AML-193 (cell line): ENCODE data around the gene ILK.
A peak's percentile ranks its signal among the peaks of the same experiment; 100 is the strongest.

Source experiments
- DNase-seq, 2 experiments: peaks; one replicate each; lab custom pipeline; 2025; lab: John Stamatoyannopoulos, UW

The ILK gene

DNA sequence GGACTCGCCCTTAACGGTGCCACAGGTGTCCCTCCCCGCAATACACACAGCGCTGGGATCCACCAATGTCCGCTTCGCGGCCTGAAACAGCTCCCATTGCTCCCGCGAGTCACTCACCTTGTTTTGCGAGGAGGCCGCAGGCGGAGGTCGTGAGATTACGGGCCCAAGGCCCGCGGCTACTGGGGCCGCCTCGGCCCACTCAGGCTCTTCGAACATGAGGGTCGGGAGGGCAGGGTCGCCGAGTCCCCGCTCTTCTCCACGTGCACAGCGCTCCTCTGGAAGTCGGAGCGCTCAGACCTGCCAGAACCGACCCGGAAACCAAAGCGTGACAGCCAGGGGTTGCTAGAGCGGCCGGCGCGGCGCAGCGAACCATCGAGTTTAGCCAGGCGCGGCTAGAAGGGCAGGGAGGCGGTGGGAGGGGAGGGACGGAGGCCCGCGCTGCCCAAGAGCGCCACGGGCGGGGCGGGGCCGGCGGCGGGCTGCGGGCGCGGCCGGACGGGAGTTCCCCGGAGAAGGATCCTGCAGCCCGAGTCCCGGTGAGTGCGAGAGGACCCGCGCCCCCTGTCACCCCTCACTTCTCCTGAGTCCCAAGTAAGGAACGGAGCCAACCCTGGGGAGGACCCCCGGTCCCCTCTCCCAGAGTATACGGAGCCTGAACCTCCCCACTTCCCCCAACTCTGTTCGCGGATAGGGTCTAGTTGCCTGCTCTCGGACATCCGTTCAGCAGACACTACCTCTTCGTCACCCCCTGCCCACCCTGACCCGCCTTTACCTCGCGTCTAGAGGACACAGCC lies at the start of gene ILK, which contains the start of gene RRP8:
ILK (plus strand) TSS at position 488 of the 794 bp plus-strand sequence. CDS start 498 bp downstream, outside the sequence.
RRP8 (minus strand) TSS at position 330 of the 794 bp plus-strand sequence; CDS start at position 216, 114 bp downstream.
- peak; percentile 74 for DNase-seq

DNA sequence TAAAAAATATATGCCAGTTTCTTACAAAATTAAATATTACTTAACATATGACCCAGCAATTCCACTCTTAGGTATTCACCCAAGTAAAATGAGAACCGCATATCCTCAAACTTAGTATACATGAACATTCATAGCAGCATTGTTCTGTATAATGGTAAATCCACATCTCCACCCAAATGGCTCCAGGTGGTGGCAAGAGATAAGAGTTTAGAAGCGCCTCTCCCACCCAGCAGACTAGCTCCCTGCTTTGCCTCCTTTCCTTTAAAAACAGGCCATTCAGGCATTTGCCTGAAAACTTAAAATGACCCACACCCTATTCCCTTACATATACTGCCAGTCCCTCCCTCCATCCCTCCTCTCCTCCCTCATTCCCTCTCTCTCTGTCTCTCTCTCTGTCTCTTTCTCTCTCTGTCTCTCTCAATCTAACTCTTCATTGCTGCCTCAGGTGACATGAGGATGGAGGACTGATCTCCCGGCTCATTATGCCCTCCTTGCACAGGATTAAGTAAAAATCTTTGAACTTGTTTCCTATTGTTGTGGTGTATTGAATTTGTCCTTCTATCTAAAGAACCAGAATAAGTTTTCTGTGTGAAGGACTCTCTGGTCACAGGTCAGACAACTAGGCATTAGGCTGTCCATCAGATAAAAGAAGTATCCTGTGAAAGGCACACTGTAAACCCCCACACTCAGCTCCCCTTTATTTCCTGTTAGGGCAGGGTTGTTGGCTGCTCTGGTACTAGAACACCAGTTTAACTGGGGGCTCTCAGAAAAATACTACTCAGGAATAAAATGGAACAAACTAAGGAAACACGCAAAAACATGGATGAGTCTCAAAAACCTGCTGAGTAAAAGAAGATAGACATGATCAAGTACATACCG lies 48.5 kb upstream of the ILK start:
- no peak for DNase-seq

DNA sequence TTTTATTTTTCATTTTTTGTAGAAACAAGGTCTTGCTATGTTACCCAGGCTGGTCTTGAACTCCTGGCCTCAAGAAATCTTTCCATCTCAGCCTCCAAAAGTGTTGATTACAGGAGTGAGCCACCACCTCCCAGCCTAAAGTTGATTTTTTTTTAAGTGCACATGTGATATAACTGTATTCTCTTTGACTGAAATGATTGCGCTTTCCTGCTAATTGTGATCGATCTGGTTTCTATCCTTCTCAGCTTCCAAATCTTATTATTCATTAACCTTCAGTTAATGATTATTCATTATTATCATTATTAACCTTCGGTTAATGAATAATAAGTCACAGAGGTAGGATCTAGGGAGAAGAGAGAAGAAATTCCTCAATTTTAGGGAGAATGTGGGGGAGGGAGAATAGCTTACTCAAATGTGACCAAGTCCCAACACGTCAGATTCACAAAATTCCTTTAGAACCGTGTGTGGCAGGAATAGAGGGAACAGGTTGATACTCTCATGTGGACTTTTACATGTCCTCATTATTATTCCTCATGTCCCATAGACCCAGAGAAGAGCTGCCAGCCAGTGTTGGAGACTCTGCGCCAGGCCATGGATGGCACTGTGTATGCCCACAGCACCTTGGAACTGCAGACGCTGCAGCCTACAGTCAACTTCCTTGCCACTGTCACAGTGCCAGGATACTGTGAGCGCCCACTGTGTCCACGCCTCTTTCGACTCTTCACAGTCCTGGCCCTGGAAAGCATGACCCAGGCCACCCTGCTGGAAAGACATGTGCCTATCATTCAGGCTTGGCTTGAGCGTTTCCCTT lies 47.2 kb upstream of the ILK start:
- DNase-seq: no peak

DNA sequence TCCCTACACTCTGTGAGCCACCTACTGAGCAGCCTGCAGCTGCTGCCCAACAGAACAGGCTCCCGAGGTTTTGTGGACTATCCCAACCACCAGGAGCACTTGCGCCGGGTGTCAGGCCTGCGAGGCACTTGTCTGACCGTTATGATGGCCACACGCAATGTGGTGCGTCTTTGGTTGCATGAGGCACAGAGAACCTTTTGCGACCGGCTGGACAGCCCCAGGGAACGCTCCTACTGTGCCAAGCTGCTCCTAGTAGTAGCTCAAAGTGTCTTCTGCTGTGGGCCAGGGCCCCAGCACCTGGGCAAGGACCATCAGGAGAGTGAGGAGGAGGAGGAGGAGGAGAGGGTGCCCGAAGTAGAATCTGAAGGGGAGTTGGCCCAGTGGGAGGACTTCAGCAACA lies 46.5 kb upstream of the ILK start:
- DNase-seq: no peak

DNA sequence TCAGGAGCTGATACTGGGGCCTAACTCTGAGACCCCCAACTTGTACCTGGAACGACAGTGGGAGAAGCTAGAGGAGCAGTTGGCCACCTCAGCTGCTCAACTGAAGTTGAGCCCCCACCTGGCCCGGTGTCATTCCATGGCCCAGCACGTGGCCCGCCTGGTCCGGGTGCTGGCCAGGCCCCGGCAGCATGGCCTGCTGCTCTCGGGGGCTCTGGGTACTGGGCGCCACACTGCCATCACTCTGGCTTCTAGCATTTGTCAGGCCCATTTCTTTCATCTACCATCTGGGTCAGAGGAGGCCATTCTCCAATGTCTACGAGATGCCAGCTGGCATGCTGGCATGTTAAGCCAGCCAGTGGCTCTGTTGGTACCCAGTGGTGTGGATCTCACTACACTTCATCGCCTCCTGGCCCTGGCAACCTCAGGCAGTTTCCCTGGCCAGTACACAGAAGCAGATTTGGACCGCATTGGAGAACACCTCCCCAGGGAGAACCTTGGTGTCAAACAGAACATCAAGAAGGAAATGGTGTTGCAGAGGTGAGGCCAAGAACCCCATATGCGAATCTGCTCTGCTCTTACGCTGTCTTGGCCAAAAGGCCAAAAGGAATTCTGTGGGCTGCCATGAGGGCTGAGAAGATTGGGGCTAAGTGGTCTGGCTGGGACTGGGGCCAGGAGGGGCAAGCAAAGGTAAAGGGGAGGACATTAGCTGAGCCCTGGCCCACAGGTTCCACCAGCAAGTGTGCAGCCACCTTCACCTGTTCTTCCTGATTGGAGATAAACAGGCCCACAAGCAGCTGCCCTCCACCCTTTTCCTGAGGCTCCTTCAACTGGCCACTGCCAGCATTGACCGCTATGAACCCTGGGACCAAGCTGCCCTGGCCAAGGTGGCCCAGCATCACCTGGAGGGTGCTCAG lies 45.6 kb upstream of the ILK start:
- DNase-seq: no peak

DNA sequence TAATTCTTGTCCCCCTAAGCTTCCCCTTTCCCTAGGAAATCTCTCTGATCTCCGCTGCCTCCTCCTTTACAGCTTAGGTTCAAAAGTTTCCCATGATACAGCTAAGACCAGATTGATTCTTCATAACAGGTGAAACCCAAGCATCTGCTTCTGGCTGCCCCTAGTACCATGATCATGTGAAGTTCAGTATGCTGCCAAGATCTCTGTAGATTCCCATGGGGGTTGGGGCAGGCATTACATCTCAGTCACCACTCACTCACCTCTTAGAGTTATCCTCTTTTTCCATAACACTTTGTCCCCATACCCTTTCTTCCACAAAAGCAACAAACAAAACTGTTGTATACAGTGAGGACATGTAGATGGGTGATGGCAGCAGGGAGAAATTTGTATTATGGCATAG lies 44.2 kb upstream of the ILK start:
- no peak for DNase-seq

DNA sequence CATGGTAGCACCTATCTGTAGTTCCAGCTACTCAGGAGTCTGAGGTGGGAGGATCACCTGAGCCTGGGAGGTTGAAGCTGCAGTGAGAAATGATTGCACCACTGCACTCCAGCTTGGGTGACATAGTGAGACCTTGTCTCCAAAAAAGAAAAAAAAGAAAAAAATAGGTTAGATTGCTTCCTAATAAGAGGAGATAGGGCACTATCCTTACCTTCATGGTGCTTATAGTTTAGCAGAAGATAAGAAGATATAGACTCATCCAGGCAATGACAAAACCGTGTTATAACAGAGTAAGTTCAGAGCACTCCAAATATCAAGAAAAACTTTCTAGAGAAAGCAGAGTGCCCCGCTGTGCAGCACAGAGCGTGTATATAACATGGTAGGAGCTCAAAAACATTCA lies 42.3 kb upstream of the ILK start:
- no peak for DNase-seq

DNA sequence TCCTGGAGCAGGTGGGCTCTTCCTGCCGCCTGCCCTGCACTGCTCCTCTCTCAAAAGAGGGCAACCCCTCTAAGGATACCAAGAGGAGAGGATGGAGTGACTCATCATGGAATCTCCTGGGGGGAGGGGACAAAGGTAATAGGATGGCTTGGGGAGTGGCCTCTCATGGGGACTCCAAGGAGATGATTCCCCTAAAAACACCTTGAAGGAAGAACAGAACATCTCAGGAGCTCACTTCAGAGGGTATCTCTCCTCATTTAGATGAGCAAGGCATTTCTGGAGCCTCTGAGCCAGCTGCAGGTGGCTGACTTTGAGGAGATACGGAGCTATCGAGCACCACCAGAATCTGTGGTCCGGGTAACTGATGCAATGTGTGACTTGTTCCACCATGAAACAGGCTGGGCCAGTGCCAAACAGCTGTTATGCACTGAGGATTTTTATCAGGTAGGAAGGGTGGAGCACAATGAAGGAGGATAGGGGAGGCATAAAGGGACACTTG lies 40.4 kb upstream of the ILK start:
- no peak for DNase-seq

DNA sequence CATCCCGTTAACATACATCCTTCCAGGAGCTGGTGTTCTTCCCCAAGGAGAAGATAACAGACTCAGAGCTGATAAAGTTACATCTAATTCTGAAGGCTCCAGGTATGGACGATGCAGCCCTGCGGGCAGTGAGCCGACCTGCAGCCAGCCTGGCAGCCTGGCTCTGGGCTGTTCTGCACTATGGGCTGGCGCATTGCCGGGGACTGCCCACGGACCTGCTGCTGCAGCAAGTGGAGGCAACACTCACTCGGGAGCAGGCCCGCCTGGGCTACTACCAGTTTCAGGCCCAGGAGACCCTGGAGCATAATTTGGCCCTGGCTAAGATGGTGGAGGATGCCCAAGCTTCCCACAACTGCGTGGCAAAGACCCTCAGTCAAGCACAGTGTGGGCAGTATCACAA lies 39.9 kb upstream of the ILK start:
- DNase-seq: no peak

DNA sequence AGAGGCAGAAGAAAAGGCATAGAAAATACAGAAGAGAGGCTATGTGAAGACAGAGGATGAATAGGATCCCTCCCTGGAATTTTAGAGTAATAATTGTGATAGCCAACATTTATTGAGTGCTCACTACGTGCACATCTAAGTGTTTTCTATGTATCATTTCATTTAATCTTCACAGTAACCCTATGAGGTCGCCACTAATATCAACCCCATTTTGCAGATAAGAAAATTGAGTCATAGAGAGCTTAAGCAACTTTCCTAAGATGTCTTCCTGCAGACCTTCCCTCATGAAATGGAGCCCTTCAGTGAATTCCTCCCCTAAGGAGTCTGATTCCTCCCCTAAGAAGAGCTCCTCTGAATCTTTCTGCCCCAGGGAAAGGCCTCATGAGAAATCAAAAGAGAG lies 38.2 kb upstream of the ILK start:
- no peak for DNase-seq

DNA sequence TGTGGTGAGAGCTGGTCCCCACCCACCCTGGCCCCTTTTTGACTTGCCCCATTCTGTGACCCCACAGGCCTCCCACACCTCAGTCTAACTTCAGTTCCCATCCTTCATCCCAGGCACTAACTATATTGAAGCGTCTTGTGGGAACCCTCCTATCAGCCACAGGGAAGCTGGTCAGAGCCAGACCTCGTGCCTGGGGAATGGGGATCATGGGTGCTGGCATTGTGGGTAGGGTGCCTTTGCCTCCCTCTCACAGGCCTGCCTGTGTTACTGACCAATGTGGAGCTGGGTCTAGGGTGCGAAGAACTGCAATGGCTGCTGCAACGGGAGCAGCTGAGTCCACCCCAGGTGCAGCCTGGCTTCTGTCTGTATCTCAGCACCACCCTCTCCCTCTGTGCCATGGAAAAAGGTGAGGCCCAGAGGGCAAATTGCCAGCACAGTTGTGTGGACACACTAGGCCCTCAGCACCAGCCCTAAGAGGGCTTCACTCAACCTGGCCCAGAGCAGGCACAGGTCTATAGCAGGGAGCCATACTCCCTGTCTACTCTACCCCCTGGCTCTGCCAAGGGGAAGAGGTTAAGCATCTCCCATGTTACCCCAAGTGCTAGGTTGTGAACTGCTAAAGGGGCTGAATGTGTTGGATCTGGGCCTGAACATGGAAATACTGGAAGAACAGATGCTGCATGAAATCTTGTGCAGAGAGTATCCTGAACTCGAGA lies 37.4 kb upstream of the ILK start:
- DNase-seq: no peak

DNA sequence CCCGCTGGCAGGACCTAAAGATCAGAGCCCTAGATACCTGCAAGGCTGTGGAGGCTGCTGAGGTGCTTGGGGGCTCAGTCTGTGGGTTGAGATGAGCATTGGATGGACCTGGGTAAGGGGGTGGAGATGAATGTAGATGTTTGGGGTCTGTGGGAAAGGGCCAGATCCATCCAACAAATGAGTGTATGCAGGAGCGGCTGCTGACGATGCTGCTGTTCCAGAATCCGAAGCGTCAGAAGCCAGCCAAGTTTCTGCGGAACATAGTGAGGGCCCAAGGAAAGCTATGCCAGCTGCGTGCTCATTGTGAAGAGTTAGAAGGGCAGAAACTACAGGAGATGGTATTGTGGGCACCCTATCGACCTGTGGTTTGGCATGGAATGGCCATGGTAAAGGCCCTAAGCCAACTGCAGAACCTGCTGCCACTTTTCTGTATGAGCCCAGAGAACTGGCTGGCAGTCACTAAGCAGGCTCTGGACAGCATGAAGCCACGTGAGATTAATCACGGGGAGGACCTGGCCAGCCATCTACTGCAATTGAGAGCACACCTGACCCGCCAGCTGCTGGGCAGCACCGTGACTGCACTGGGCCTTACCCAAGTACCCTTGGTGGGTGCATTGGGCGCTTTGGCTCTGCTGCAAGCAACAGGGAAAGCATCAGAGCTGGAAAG lies 36.7 kb upstream of the ILK start:
- DNase-seq: no peak

DNA sequence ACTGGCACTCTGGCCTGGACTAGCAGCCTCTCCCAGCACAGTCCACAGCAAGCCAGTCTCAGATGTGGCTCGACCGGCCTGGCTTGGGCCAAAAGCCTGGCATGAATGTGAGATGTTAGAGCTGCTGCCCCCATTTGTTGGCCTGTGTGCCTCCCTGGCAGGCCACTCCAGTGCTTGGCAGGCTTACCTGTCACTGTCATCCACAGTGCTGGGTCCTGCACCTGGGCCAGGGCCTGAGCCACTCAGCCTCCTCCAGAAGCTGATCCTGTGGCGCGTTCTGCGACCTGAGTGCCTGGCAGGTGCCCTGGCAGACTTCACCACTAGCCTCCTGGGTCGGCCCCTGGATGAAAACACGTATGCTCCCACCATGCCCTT lies 36.2 kb upstream of the ILK start:
- DNase-seq: no peak

DNA sequence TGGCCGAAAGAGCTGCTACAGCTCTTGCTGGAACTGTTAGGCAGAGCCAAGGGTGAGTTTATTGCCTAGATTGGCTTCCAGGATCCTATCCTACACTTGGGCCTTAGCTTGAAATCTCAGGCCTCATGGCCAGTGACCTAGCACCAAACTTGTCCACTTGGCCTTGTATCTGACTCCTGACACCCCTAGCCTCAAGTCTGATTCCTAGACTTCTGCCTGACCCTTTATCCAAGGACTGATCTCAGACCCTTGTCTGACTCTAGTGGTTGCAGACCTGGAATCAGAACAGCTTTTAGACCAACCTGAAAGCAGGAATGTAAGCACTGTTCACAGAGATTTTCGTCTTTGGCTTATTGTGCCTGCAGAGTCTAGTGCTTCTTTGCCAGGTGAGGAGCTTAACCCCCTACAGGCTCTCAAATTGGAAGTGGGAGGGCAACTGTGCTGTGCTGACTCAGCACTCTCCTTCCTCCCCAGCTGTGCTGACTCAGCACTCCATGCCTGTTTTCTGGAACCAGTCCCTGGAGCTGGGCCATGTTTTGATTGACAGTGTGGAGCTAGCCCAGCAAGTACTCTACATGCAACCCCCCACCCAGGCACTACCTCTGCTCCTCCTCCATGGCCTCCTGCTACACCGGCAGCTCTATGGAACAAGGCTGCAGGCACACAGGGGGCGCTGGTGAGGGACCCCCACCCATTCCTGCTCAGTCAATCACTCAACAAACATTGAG lies 35.2 kb upstream of the ILK start:
- no peak for DNase-seq

DNA sequence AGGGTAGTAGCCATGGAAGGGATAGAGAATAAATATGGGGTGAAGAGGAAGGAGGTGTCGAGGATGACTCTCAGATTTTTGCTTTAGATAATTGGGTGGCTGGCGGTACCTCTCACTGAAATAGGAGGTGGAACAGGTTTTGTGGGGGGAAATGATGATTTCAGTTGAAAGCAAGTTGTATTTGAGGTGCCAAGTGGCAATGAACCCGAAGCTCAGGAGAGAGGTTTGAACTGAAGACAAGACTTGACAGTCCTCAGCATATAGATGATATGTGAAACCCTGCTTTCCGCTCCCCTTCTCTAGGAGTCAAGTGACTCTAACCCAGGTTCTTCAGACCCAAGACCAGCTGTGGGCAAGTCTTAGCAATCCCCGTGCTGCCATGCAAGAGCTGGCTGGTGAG lies 33.9 kb upstream of the ILK start:
- no peak for DNase-seq

DNA sequence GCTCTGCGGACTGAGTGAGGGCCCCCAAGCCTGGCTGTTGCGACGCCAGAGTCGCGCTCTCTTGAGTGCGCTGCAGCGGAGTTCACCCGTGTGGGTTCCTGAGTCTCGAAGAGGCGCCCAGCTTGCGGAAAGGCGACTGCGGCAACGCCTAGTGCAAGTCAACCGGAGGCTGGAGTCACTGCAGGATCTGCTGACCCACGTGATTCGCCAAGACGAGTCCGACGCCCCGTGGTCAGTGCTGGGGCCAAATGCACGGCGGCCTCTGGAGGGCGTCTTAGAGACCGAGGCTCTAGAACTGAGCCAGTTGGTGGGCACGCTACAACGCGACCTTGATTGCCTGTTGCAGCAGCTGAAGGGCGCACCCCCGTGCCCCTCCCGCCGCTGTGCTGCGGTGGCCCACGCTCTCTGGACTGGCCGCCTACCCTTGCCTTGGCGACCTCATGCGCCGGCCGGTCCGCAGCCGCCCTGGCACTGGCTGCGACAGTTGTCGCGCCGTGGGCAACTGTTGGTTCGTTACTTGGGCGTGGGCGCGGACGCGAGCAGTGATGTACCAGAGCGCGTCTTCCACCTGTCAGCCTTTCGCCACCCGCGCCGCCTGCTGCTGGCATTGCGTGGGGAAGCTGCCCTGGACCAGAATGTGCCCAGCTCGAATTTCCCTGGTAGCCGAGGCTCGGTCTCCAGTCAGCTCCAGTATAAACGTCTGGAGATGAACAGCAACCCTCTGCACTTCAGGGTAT lies 32.7 kb upstream of the ILK start:
- no peak for DNase-seq

DNA sequence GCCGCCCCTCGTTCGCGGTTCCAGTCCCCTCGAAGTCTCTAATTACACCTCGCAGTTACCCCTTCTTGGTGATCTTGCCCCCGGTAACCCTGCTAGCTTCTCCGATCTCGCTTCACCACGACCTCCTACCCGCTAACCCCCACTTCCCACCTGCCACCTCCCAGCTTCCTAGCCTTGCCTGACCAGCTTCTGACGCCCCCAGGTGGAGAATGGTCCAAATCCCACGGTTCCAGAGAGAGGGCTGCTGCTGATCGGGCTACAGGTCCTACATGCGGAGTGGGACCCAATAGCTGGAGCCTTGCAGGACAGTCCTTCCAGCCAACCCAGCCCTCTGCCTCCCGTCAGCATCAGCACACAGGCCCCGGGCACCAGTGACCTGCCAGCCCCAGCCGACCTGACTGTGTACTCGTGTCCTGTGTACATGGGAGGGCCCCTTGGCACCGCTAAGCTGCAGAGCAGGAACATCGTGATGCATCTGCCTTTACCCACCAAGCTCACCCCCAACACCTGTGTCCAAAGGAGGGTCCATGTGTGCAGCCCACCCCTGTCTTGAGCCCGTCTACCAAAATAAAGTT lies 32.1 kb upstream of the ILK start:
- no peak for DNase-seq

DNA sequence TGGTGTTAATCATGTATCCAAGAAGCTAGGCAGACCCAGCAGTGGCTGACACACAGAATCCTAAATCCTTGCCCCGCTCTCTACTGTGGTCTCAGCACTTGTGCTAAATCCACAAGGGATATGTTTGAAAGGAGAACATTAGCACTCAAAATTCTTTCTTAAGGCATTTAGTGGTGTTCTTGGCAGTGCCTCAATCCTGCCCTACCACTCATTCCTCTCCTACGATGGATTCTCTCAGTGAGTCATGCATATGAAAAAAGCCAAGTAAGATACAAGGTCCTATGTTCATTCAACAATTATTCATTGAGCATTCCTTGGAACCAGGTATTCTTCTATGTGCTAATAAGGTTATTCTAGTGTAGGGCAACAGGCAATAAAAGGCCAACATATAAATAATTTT lies 31.4 kb upstream of the ILK start:
- no peak for DNase-seq
